ENCODE data around the gene SIN3A. TPM values are rescaled to one million over a fixed set of nuclear protein-coding genes. Genes with fewer than 3 reads are reported as not detected.
"Not testable (repeated sequence)": the region's sequence is repeated elsewhere in the genome, so short reads cannot be mapped to it uniquely, and the experiment has no call there.

SIN3A gene
- total RNA-seq, 1 experiment from 2014 or later, result 91.8 TPM

GRCh38 chr15:75446151-75446550 is 5.3 kb downstream of the SIN3A start:
- H3K4me2 ChIP-seq, result no peak overlapping the region
- peaks cover 93% of the 10 kb centered on the region for H3K79me2 ChIP-seq (ENCODE audit: low read depth)
- TF ChIP-seq EZH2 (IDR thresholded peaks at IDR 0.05; ENCODE audit: low read depth) (no peak), CTCF (conservative IDR thresholded peaks at IDR 0.05) (no peak)
- H3K9me2 ChIP-seq (ENCODE audit: insufficient read depth), result no peaks in the 10 kb centered on the region
- H3K27me3 ChIP-seq (ENCODE audit: insufficient read depth, low read depth), result no peaks in the 10 kb centered on the region
- no peaks in the 10 kb centered on the region for H3K9me3 ChIP-seq (ENCODE audit: insufficient read depth, low read depth)
- H4K20me1 ChIP-seq (ENCODE audit: insufficient read depth), result peaks cover 60% of the 10 kb centered on the region
- no peak for DNase-seq
- H2AFZ ChIP-seq, result no peak overlapping the region
- ChIA-PET POLR2A (ENCODE audit: unreplicated experiment) (interaction anchor here (0.6 kb wide), 2 partner anchors 13 to 355 kb away, joined by 4 to 5 read pairs; no protein-coding TSS in a partner anchor), CTCF (no interaction called here)
- no peak overlapping the region for H3K27ac ChIP-seq
- no peak overlapping the region for H3K4me3 ChIP-seq
- no TSS peak for BruUV-seq (replicated peaks)
- peaks cover 31% of the 10 kb centered on the region for H3K4me1 ChIP-seq (replicated peaks; ENCODE audit: insufficient read depth)
- intact Hi-C loops (cut with micrococcal nuclease; ENCODE audit: unreplicated experiment), result no loop called here
- H3K36me3 ChIP-seq (ENCODE audit: low read depth), result no peaks in the 10 kb centered on the region
- H3F3A ChIP-seq (ENCODE audit: insufficient read depth, low read depth), result peaks cover 47% of the 10 kb centered on the region

- H3K27me3 ChIP-seq (ENCODE audit: insufficient read depth, low read depth); H3K9me3 ChIP-seq (ENCODE audit: insufficient read depth, low read depth); DNase-seq; H3K9me2 ChIP-seq (ENCODE audit: insufficient read depth); intact Hi-C loops (cut with micrococcal nuclease; ENCODE audit: unreplicated experiment); H3K27ac ChIP-seq; CTCF ChIA-PET; H3K4me2 ChIP-seq; H3K36me3 ChIP-seq (ENCODE audit: low read depth); H2AFZ ChIP-seq; H3K4me3 ChIP-seq; BruUV-seq (replicated peaks): not testable (repeated sequence)
- Histone ChIP-seq H4K20me1 (ENCODE audit: insufficient read depth) (peaks cover 58% of the 10 kb centered on the region), H3F3A (ENCODE audit: insufficient read depth, low read depth) (peaks cover 44% of the 10 kb centered on the region), H3K4me1 (replicated peaks; ENCODE audit: insufficient read depth) (peaks cover 31% of the 10 kb centered on the region), H3K79me2 (ENCODE audit: low read depth) (peaks cover 99% of the 10 kb centered on the region)
- POLR2A ChIA-PET (ENCODE audit: unreplicated experiment), result interaction anchor here (0.6 kb wide), 1 partner anchor 67 kb away, joined by 3 read pairs; no protein-coding TSS in a partner anchor
Observed at GRCh38 chr15:75445324-75445723, 6.2 kb downstream of the SIN3A start.

- H3K9me2 ChIP-seq (ENCODE audit: insufficient read depth); H3K27me3 ChIP-seq (ENCODE audit: insufficient read depth, low read depth); H3K36me3 ChIP-seq (ENCODE audit: low read depth); H2AFZ ChIP-seq; POLR2A ChIA-PET (ENCODE audit: unreplicated experiment); BruUV-seq (replicated peaks); DNase-seq; H3K4me3 ChIP-seq; H3K9me3 ChIP-seq (ENCODE audit: insufficient read depth, low read depth); intact Hi-C loops (cut with micrococcal nuclease; ENCODE audit: unreplicated experiment): not testable (repeated sequence)
- peaks cover 31% of the 10 kb centered on the region; the same call in 1 of the 2 replicates for H3F3A ChIP-seq (ENCODE audit: insufficient read depth, low read depth)
- H3K79me2 ChIP-seq (ENCODE audit: low read depth), result peaks cover 99% of the 10 kb centered on the region
- H3K27ac ChIP-seq, result peak overlapping the region; percentile 66
- H3K4me2 ChIP-seq, result peak overlapping the region; percentile 33
- CTCF ChIA-PET, result interaction anchor here (0.7 kb wide), 1 partner anchor 175 kb away, joined by 4 read pairs; no protein-coding TSS in a partner anchor
- peaks cover 52% of the 10 kb centered on the region for H4K20me1 ChIP-seq (ENCODE audit: insufficient read depth)
- peaks cover 22% of the 10 kb centered on the region for H3K4me1 ChIP-seq (replicated peaks; ENCODE audit: insufficient read depth)
Observed at GRCh38 chr15:75443972-75444453, 7.5 kb downstream of the SIN3A start.

- no TSS peak for BruUV-seq (replicated peaks)
- Histone ChIP-seq H3F3A (ENCODE audit: insufficient read depth, low read depth) (peaks cover 15% of the 10 kb centered on the region; the same call in 1 of the 2 replicates), H3K4me2 (no peak overlapping the region), H2AFZ (no peak overlapping the region), H4K20me1 (ENCODE audit: insufficient read depth) (peaks cover 74% of the 10 kb centered on the region), H3K4me1 (replicated peaks; ENCODE audit: insufficient read depth) (no peaks in the 10 kb centered on the region), H3K36me3 (ENCODE audit: low read depth) (peaks cover 12% of the 10 kb centered on the region), H3K27me3 (ENCODE audit: insufficient read depth, low read depth) (no peaks in the 10 kb centered on the region), H3K79me2 (ENCODE audit: low read depth) (peaks cover 99% of the 10 kb centered on the region), H3K4me3 (no peak overlapping the region), H3K9me2 (ENCODE audit: insufficient read depth) (no peaks in the 10 kb centered on the region), H3K27ac (no peak overlapping the region), H3K9me3 (ENCODE audit: insufficient read depth, low read depth) (no peaks in the 10 kb centered on the region)
- TF ChIP-seq EZH2 (IDR thresholded peaks at IDR 0.05; ENCODE audit: low read depth), result no peak
- no peak for TF ChIP-seq CTCF (conservative IDR thresholded peaks at IDR 0.05)
- no peak for DNase-seq
- ChIA-PET POLR2A (ENCODE audit: unreplicated experiment) (no interaction called here), CTCF (no interaction called here)
- intact Hi-C loops (cut with micrococcal nuclease; ENCODE audit: unreplicated experiment), result loop anchor here (10.0 kb wide), 1 partner anchor 53 kb away; no protein-coding TSS in a partner anchor
Observed at GRCh38 chr15:75437721-75438120, 13.8 kb downstream of the SIN3A start.

Measured in PC-9 (cell line).